Activated CD4-positive, alpha-beta T cell treated with anti-CD3 and anti-CD28 coated beads, Interleukin-2, amount 10 ng/mL, durations not matched to agents 7 days and 5 days (primary cell): ENCODE measurements around the gene TMEM171. TPM values are rescaled to one million over a fixed set of nuclear protein-coding genes. Genes with fewer than 3 reads are reported as not detected.

Experiments used
- CTCF ChIA-PET: fragments of 350-600 bp; sonication (Branson Sonifier 250); formaldehyde crosslinking; loops from one replicate; lab custom pipeline; 2021; ENCODE audit warnings: antibody characterized with exemption; lab: Charles Lee
- POLR2A ChIA-PET: fragments of 350-600 bp; sonication (Branson Sonifier 250); formaldehyde crosslinking; loops from one replicate; lab custom pipeline; 2021; ENCODE audit warnings: antibody characterized with exemption; lab: Charles Lee
- DNase-seq: peaks from one replicate; pipeline ENCODE4 v3.0.0-alpha.2; 2020
- H3K27ac Mint-ChIP-seq: one replicate; pipeline ENCODE4 v1.8.0; 2021; ENCODE audit warnings: mild to moderate bottlenecking, moderate library complexity, mixed read lengths
- H3K27me3 Mint-ChIP-seq: one replicate; pipeline ENCODE4 v1.8.0; 2021; ENCODE audit warnings: mixed read lengths
- H3K36me3 Mint-ChIP-seq: one replicate; pipeline ENCODE4 v1.8.0; 2021; ENCODE audit warnings: low read depth, mixed read lengths
- H3K4me1 Mint-ChIP-seq: one replicate; pipeline ENCODE4 v1.8.0; 2021; ENCODE audit warnings: mixed read lengths
- H3K4me3 Mint-ChIP-seq: one replicate; pipeline ENCODE4 v1.8.0; 2021; ENCODE audit warnings: mild to moderate bottlenecking, moderate library complexity, mixed read lengths
- H3K9me3 Mint-ChIP-seq: one replicate; pipeline ENCODE4 v1.8.0; 2021; ENCODE audit warnings: mixed read lengths
- total RNA-seq, 2 experiments: library from RNA; stranded (reverse); gene quantifications; one replicate each; pipeline ENCODE4 v1.2.3, GENCODE V29; 2021

Gene TMEM171
- not detected for total RNA-seq

GRCh38 chr5:73120222-73121118 lies at the start of gene TMEM171:
TMEM171 (plus strand) TSS chr5:73120575; CDS start chr5:73123374, 2,799 bp downstream.
- CTCF ChIA-PET = no interaction called here
- no peaks in the 10 kb centered on the region for H3K9me3 Mint-ChIP-seq
- DNase-seq = no peak
- H3K4me1 Mint-ChIP-seq = peaks cover 20% of the 10 kb centered on the region
- H3K4me3 Mint-ChIP-seq = peak within 1 kb of the TSS; percentile 44
- peaks cover 78% of the 10 kb centered on the region for H3K27me3 Mint-ChIP-seq
- H3K36me3 Mint-ChIP-seq = no peaks in the 10 kb centered on the region
- POLR2A ChIA-PET = no interaction called here
- no peak within 1 kb of the TSS for H3K27ac Mint-ChIP-seq

GRCh38 chr5:73081093-73081492 lies 39.3 kb upstream of the TMEM171 start:
- no peak for DNase-seq
- H3K4me1 Mint-ChIP-seq = no peaks in the 10 kb centered on the region
- H3K4me3 Mint-ChIP-seq = no peak overlapping the region
- peaks cover 19% of the 10 kb centered on the region for H3K27me3 Mint-ChIP-seq
- H3K27ac Mint-ChIP-seq = no peak overlapping the region
- H3K36me3 Mint-ChIP-seq = no peaks in the 10 kb centered on the region
- no peaks in the 10 kb centered on the region for H3K9me3 Mint-ChIP-seq
- ChIA-PET POLR2A (no interaction called here), CTCF (no interaction called here)

- no peaks in the 10 kb centered on the region for H3K36me3 Mint-ChIP-seq
These were observed 32.3 kb upstream of the TMEM171 start for GRCh38 chr5:73088026-73088425.

GRCh38 chr5:73093943-73094342 lies 26.4 kb upstream of the TMEM171 start:
- Mint-ChIP-seq H3K9me3 (no peaks in the 10 kb centered on the region), H3K4me3 (no peak overlapping the region), H3K36me3 (no peaks in the 10 kb centered on the region), H3K27me3 (peaks cover 10% of the 10 kb centered on the region), H3K4me1 (no peaks in the 10 kb centered on the region), H3K27ac (no peak overlapping the region)
- DNase-seq = no peak
- ChIA-PET POLR2A (interaction anchor here (0.6 kb wide), 1 partner anchor 137 kb away, joined by 8 read pairs; no protein-coding TSS in a partner anchor), CTCF (no interaction called here)

More at GRCh38 chr5:73088026-73088425, 32.3 kb upstream of the TMEM171 start:
- ChIA-PET POLR2A (no interaction called here), CTCF (no interaction called here)
- Mint-ChIP-seq H3K27ac (no peak overlapping the region), H3K4me3 (no peak overlapping the region), H3K9me3 (no peaks in the 10 kb centered on the region), H3K27me3 (peaks cover 22% of the 10 kb centered on the region), H3K4me1 (peaks cover 1% of the 10 kb centered on the region)
- no peak for DNase-seq

GRCh38 chr5:73094415-73094814 lies 26.0 kb upstream of the TMEM171 start:
- peaks cover 9% of the 10 kb centered on the region for H3K27me3 Mint-ChIP-seq
- no peaks in the 10 kb centered on the region for H3K9me3 Mint-ChIP-seq
- ChIA-PET CTCF (no interaction called here), POLR2A (interaction anchor here (0.6 kb wide), 1 partner anchor 136 kb away, joined by 8 read pairs; no protein-coding TSS in a partner anchor)
- H3K36me3 Mint-ChIP-seq = no peaks in the 10 kb centered on the region
- no peak for DNase-seq
- no peaks in the 10 kb centered on the region for H3K4me1 Mint-ChIP-seq
- H3K27ac Mint-ChIP-seq = no peak overlapping the region
- H3K4me3 Mint-ChIP-seq = no peak overlapping the region

- H3K27me3 Mint-ChIP-seq = peaks cover 12% of the 10 kb centered on the region
- H3K4me1 Mint-ChIP-seq = no peaks in the 10 kb centered on the region
- CTCF ChIA-PET = no interaction called here
- no peaks in the 10 kb centered on the region for H3K9me3 Mint-ChIP-seq
- no peak for DNase-seq
- no peak overlapping the region for H3K4me3 Mint-ChIP-seq
- H3K27ac Mint-ChIP-seq = no peak overlapping the region
- POLR2A ChIA-PET = no interaction called here
- no peaks in the 10 kb centered on the region for H3K36me3 Mint-ChIP-seq
These were observed 24.7 kb upstream of the TMEM171 start for GRCh38 chr5:73095564-73096238.

GRCh38 chr5:73096239-73096575 lies 24.2 kb upstream of the TMEM171 start:
- POLR2A ChIA-PET = no interaction called here
- H3K4me3 Mint-ChIP-seq = no peak overlapping the region
- CTCF ChIA-PET = no interaction called here
- no peaks in the 10 kb centered on the region for H3K9me3 Mint-ChIP-seq
- DNase-seq = no peak
- H3K36me3 Mint-ChIP-seq = no peaks in the 10 kb centered on the region
- no peaks in the 10 kb centered on the region for H3K4me1 Mint-ChIP-seq
- no peak overlapping the region for H3K27ac Mint-ChIP-seq
- peaks cover 12% of the 10 kb centered on the region for H3K27me3 Mint-ChIP-seq

- no peaks in the 10 kb centered on the region for H3K36me3 Mint-ChIP-seq
- no peak overlapping the region for H3K27ac Mint-ChIP-seq
- DNase-seq = no peak
- no peaks in the 10 kb centered on the region for H3K9me3 Mint-ChIP-seq
- peaks cover 13% of the 10 kb centered on the region for H3K27me3 Mint-ChIP-seq
- H3K4me3 Mint-ChIP-seq = no peak overlapping the region
- ChIA-PET CTCF (no interaction called here), POLR2A (no interaction called here)
- no peaks in the 10 kb centered on the region for H3K4me1 Mint-ChIP-seq
These were observed 22.6 kb upstream of the TMEM171 start for GRCh38 chr5:73097740-73098139.

GRCh38 chr5:73100109-73100508 lies 20.3 kb upstream of the TMEM171 start:
- H3K9me3 Mint-ChIP-seq = no peaks in the 10 kb centered on the region
- no peak overlapping the region for H3K4me3 Mint-ChIP-seq
- ChIA-PET POLR2A (no interaction called here), CTCF (interaction anchor here (0.6 kb wide), 1 partner anchor 9 kb away, joined by 4 read pairs; no protein-coding TSS in a partner anchor)
- DNase-seq = no peak
- H3K4me1 Mint-ChIP-seq = no peaks in the 10 kb centered on the region
- no peaks in the 10 kb centered on the region for H3K36me3 Mint-ChIP-seq
- peaks cover 19% of the 10 kb centered on the region for H3K27me3 Mint-ChIP-seq
- no peak overlapping the region for H3K27ac Mint-ChIP-seq

GRCh38 chr5:73103870-73104299 lies 16.5 kb upstream of the TMEM171 start:
- ChIA-PET CTCF (no interaction called here), POLR2A (no interaction called here)
- Mint-ChIP-seq H3K27me3 (peaks cover 35% of the 10 kb centered on the region), H3K9me3 (no peaks in the 10 kb centered on the region), H3K4me3 (no peak overlapping the region), H3K27ac (no peak overlapping the region), H3K4me1 (no peaks in the 10 kb centered on the region), H3K36me3 (no peaks in the 10 kb centered on the region)
- no peak for DNase-seq

- Mint-ChIP-seq H3K27me3 (peaks cover 37% of the 10 kb centered on the region), H3K9me3 (no peaks in the 10 kb centered on the region), H3K4me1 (no peaks in the 10 kb centered on the region), H3K27ac (no peak overlapping the region), H3K36me3 (no peaks in the 10 kb centered on the region), H3K4me3 (no peak overlapping the region)
- ChIA-PET POLR2A (no interaction called here), CTCF (no interaction called here)
- DNase-seq = no peak
These were observed 16.0 kb upstream of the TMEM171 start for GRCh38 chr5:73104326-73104725.

GRCh38 chr5:73106335-73106734 lies 14.0 kb upstream of the TMEM171 start:
- no peak for DNase-seq
- POLR2A ChIA-PET = no interaction called here
- H3K4me3 Mint-ChIP-seq = no peak overlapping the region
- no peaks in the 10 kb centered on the region for H3K36me3 Mint-ChIP-seq
- H3K27ac Mint-ChIP-seq = no peak overlapping the region
- CTCF ChIA-PET = interaction anchor here (0.6 kb wide), 1 partner anchor 364 kb away, joined by 4 read pairs; no protein-coding TSS in a partner anchor
- H3K4me1 Mint-ChIP-seq = no peaks in the 10 kb centered on the region
- H3K27me3 Mint-ChIP-seq = peaks cover 43% of the 10 kb centered on the region
- no peaks in the 10 kb centered on the region for H3K9me3 Mint-ChIP-seq

GRCh38 chr5:73110190-73110589 lies 10.2 kb upstream of the TMEM171 start:
- peaks cover 62% of the 10 kb centered on the region for H3K27me3 Mint-ChIP-seq
- DNase-seq = no peak
- H3K27ac Mint-ChIP-seq = no peak overlapping the region
- ChIA-PET POLR2A (no interaction called here), CTCF (no interaction called here)
- H3K4me1 Mint-ChIP-seq = no peaks in the 10 kb centered on the region
- no peaks in the 10 kb centered on the region for H3K36me3 Mint-ChIP-seq
- no peak overlapping the region for H3K4me3 Mint-ChIP-seq
- H3K9me3 Mint-ChIP-seq = no peaks in the 10 kb centered on the region
